ENCODE data around the gene SLC9A8. TPM values are rescaled to one million over a fixed set of nuclear protein-coding genes. Genes with fewer than 3 reads are reported as not detected.

SLC9A8 gene
- total and polyA plus RNA-seq, 2 donors (not counting 3 experiments of a cell fraction or from before 2014, with no cell fraction given): 5.1 to 14.4 TPM

GRCh38 chr20:49851991-49852390 is 39.4 kb downstream of the SLC9A8 start:
- H3K9ac ChIP-seq (replicated peaks; ENCODE audit: extremely low read depth, insufficient read depth, low read length): no peak overlapping the region
- FAIRE-seq (no peak), DNase-seq (ENCODE audit: low read depth, low spot score) (no peak)
- dilution Hi-C loops (cut with MboI; ENCODE audit: extremely low pct_ligation_motif_present, low sequenced_read_pairs) (no loop called here), intact Hi-C loops (cut with micrococcal nuclease) (no loop called here)
- H3K4me1 ChIP-seq (ENCODE audit: control insufficient read depth, extremely low read depth, insufficient read depth, low read length): no peaks in the 10 kb centered on the region
- ChIA-PET CTCF (interaction anchor here (2.9 kb wide), 1 partner anchor 36 kb away, joined by 10 read pairs; no protein-coding TSS in a partner anchor), POLR2A (interaction anchor here (0.5 kb wide), 1 partner anchor 43 kb away, joined by 3 read pairs; no protein-coding TSS in a partner anchor)
- BruUV-seq (replicated peaks): no TSS peak
- TF ChIP-seq, protein P1, sequence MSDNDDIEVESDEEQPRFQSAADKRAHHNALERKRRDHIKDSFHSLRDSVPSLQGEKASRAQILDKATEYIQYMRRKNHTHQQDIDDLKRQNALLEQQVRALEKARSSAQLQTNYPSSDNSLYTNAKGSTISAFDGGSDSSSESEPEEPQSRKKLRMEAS (IDR thresholded peaks at IDR 0.05; ENCODE audit: insufficient read depth, insufficient read length): no peak
- TF ChIP-seq POLR2A (IDR thresholded peaks at IDR 0.05; ENCODE audit: low read depth, low read length): no peak
- TF ChIP-seq FOS (IDR thresholded peaks at IDR 0.05; ENCODE audit: borderline replicate concordance, insufficient read depth, low read length): no peak
- TF ChIP-seq EZH2 (IDR thresholded peaks at IDR 0.05; ENCODE audit: borderline replicate concordance, low read depth, low read length, severe bottlenecking): no peak
- no peaks in the 10 kb centered on the region for H3K79me2 ChIP-seq (ENCODE audit: control insufficient read depth, insufficient read depth, low read length)
- H3K27ac ChIP-seq (ENCODE audit: insufficient read depth, low read depth, low read length): no peak overlapping the region
- no peak overlapping the region for H2AFZ ChIP-seq (ENCODE audit: low read depth, low read length)
- no peaks in the 10 kb centered on the region for H4K20me1 ChIP-seq (replicated peaks; ENCODE audit: control insufficient read depth, extremely low read depth, insufficient read depth, low read length)
- no peak overlapping the region for H3K4me2 ChIP-seq (ENCODE audit: insufficient read depth, low read length)
- peaks cover 7 to 10% of the 10 kb centered on the region in 2 experiments for H3K36me3 ChIP-seq (ENCODE audit: control insufficient read depth in 2 of 2, extremely low read depth in 1 of 2, insufficient read depth in 2 of 2, low read length in 2 of 2)
- H3K27me3 ChIP-seq (ENCODE audit: control insufficient read depth in 2 of 2, insufficient read depth in 2 of 2, low read length in 2 of 2): no peaks in the 10 kb centered on the region
- no peak overlapping the region for H3K4me3 ChIP-seq (replicated peaks in 1 of 3; ENCODE audit: insufficient read depth in 1 of 3, low read depth in 1 of 3, low read length in 3 of 3)
- no peaks in the 10 kb centered on the region for H3K9me3 ChIP-seq (replicated peaks; ENCODE audit: control insufficient read depth, insufficient read depth, low read length)
- no peaks in the 10 kb centered on the region for H3K9me1 ChIP-seq (replicated peaks; ENCODE audit: control insufficient read depth, extremely low read depth, insufficient read depth, low read length)

GRCh38 chr20:49852522-49853080 is 40.0 kb downstream of the SLC9A8 start:
- FAIRE-seq (no peak), DNase-seq (ENCODE audit: low read depth, low spot score) (no peak)
- ChIA-PET CTCF (interaction anchor here (2.9 kb wide), 1 partner anchor 36 kb away, joined by 10 read pairs; no protein-coding TSS in a partner anchor), POLR2A (no interaction called here)
- no peak overlapping the region for H2AFZ ChIP-seq (ENCODE audit: low read depth, low read length)
- H3K9ac ChIP-seq (replicated peaks; ENCODE audit: extremely low read depth, insufficient read depth, low read length): no peak overlapping the region
- H3K4me1 ChIP-seq (ENCODE audit: control insufficient read depth, extremely low read depth, insufficient read depth, low read length): no peaks in the 10 kb centered on the region
- BruUV-seq (replicated peaks): no TSS peak
- H3K4me2 ChIP-seq (ENCODE audit: insufficient read depth, low read length): no peak overlapping the region
- no peak overlapping the region for H3K27ac ChIP-seq (ENCODE audit: insufficient read depth, low read depth, low read length)
- no peaks in the 10 kb centered on the region for H3K27me3 ChIP-seq (ENCODE audit: control insufficient read depth in 2 of 2, insufficient read depth in 2 of 2, low read length in 2 of 2)
- intact Hi-C loops (cut with micrococcal nuclease): no loop called here
- no peaks in the 10 kb centered on the region for H3K9me1 ChIP-seq (replicated peaks; ENCODE audit: control insufficient read depth, extremely low read depth, insufficient read depth, low read length)
- TF ChIP-seq POLR2AphosphoS5 (IDR thresholded peaks at IDR 0.05; ENCODE audit: insufficient read depth, low read depth, low read length): no peak
- TF ChIP-seq POLR2A (IDR thresholded peaks at IDR 0.05; ENCODE audit: low read depth, low read length): no peak
- no peak for TF ChIP-seq MYC (IDR thresholded peaks at IDR 0.05; ENCODE audit: low read depth, low read length)
- TF ChIP-seq FOS (IDR thresholded peaks at IDR 0.05; ENCODE audit: borderline replicate concordance, insufficient read depth, low read length): no peak
- TF ChIP-seq JUN (IDR thresholded peaks at IDR 0.05; ENCODE audit: borderline replicate concordance, insufficient read depth, insufficient read length, low read depth): no peak
- TF ChIP-seq EZH2 (IDR thresholded peaks at IDR 0.05; ENCODE audit: borderline replicate concordance, low read depth, low read length, severe bottlenecking): no peak
- TF ChIP-seq, protein P2, sequence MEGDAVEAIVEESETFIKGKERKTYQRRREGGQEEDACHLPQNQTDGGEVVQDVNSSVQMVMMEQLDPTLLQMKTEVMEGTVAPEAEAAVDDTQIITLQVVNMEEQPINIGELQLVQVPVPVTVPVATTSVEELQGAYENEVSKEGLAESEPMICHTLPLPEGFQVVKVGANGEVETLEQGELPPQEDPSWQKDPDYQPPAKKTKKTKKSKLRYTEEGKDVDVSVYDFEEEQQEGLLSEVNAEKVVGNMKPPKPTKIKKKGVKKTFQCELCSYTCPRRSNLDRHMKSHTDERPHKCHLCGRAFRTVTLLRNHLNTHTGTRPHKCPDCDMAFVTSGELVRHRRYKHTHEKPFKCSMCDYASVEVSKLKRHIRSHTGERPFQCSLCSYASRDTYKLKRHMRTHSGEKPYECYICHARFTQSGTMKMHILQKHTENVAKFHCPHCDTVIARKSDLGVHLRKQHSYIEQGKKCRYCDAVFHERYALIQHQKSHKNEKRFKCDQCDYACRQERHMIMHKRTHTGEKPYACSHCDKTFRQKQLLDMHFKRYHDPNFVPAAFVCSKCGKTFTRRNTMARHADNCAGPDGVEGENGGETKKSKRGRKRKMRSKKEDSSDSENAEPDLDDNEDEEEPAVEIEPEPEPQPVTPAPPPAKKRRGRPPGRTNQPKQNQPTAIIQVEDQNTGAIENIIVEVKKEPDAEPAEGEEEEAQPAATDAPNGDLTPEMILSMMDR (IDR thresholded peaks at IDR 0.05; ENCODE audit: extremely low read depth in 1 of 2, insufficient read depth in 1 of 2, low read depth in 1 of 2, low read length in 2 of 2): no peak
- TF ChIP-seq GATA2 (IDR thresholded peaks at IDR 0.05; ENCODE audit: insufficient read depth, insufficient read length, low read depth, low read length): no peak
- TF ChIP-seq, protein P1 (IDR thresholded peaks at IDR 0.05; ENCODE audit: insufficient read depth, insufficient read length): no peak
- H3K79me2 ChIP-seq (ENCODE audit: control insufficient read depth, insufficient read depth, low read length): no peaks in the 10 kb centered on the region
- dilution Hi-C loops (cut with MboI; ENCODE audit: extremely low pct_ligation_motif_present, low sequenced_read_pairs): no loop called here
- H3K9me3 ChIP-seq (replicated peaks; ENCODE audit: control insufficient read depth, insufficient read depth, low read length): no peaks in the 10 kb centered on the region
- no peaks in the 10 kb centered on the region for H4K20me1 ChIP-seq (replicated peaks; ENCODE audit: control insufficient read depth, extremely low read depth, insufficient read depth, low read length)
- H3K4me3 ChIP-seq (replicated peaks in 1 of 3; ENCODE audit: insufficient read depth in 1 of 3, low read depth in 1 of 3, low read length in 3 of 3): no peak overlapping the region
- peaks cover 7 to 10% of the 10 kb centered on the region in 2 experiments for H3K36me3 ChIP-seq (ENCODE audit: control insufficient read depth in 2 of 2, extremely low read depth in 1 of 2, insufficient read depth in 2 of 2, low read length in 2 of 2)

All from endothelial cell of umbilical vein (primary cell).